Liver (tissue), 9 donors: ENCODE data around the gene CPZ. TPM values are rescaled to one million over a fixed set of nuclear protein-coding genes. Genes with fewer than 3 reads are reported as not detected.
A peak's percentile ranks its signal among the peaks of the same experiment; 100 is the strongest.

Experiments used
- DNase-seq: peaks from one replicate; pipeline ENCODE4 v3.0.0-alpha.2; 2017; ENCODE audit warnings: low spot score
- H3K27ac ChIP-seq, 2 donors: one replicate each; pipeline ENCODE4 v1.7.0; 2013; ENCODE audit warnings: inconsistent platforms in 2 of 2, low read length in 2 of 2, control low read depth in 1 of 2, low read depth in 1 of 2, mild to moderate bottlenecking in 1 of 2
- H3K27me3 ChIP-seq, 4 donors: one replicate each; pipeline versions ENCODE4 v1.6.1 to v1.7.0; 2013; ENCODE audit warnings: low read length in 3 of 4, inconsistent platforms in 1 of 4, mild to moderate bottlenecking in 1 of 4, moderate library complexity in 1 of 4; ENCODE audit not compliant: control insufficient read depth in 4 of 4, insufficient read depth in 4 of 4
- H3K36me3 ChIP-seq, 4 donors: one replicate each; pipeline versions ENCODE4 v1.6.1 to v1.7.0; 2013; ENCODE audit warnings: low read length in 3 of 4, mild to moderate bottlenecking in 3 of 4, low read depth in 1 of 4, moderate library complexity in 1 of 4; ENCODE audit not compliant: control insufficient read depth in 4 of 4, insufficient read depth in 3 of 4
- H3K4me1 ChIP-seq, 4 donors: one replicate each; pipeline versions ENCODE4 v1.6.1 to v1.7.0; 2013; ENCODE audit warnings: low read length in 3 of 4, mild to moderate bottlenecking in 3 of 4, moderate library complexity in 1 of 4; ENCODE audit not compliant: control insufficient read depth in 4 of 4, insufficient read depth in 4 of 4
- H3K4me3 ChIP-seq, 3 donors: one replicate each; pipeline versions ENCODE4 v1.6.1 to v1.7.0; 2013; ENCODE audit warnings: low read length in 3 of 3, control low read depth in 1 of 3, low read depth in 1 of 3, mild to moderate bottlenecking in 1 of 3
- H3K9ac ChIP-seq, 2 donors: one replicate each; pipeline ENCODE4 v1.7.0; 2013; ENCODE audit warnings: low read length in 2 of 2, mild to moderate bottlenecking in 2 of 2, moderate library complexity in 2 of 2, control low read depth in 1 of 2, low read depth in 1 of 2
- H3K9me3 ChIP-seq, 4 donors: one replicate each; pipeline versions ENCODE4 v1.6.1 to v1.7.0; 2013; ENCODE audit warnings: low read length in 3 of 4; ENCODE audit not compliant: control insufficient read depth in 4 of 4
- ATF3 ChIP-seq: IDR thresholded peaks from 2 replicates; pipeline ENCODE4 v1.6.1; 2016; ENCODE audit warnings: antibody characterized with exemption
- CTCF ChIP-seq: fragments of 150-350 bp; IDR thresholded peaks from 2 replicates; pipeline ENCODE4 v1.5.1; 2017; ENCODE audit warnings: improper control_type of control experiment, low read depth, low read length; ENCODE audit not compliant: missing input control
- EGR1 ChIP-seq, 2 donors: IDR thresholded peaks; 2 replicates each; pipeline ENCODE4 v1.6.1; 2016 to 2018; ENCODE audit warnings: antibody characterized with exemption in 2 of 2, low read depth in 2 of 2
- FOXA1 ChIP-seq: IDR thresholded peaks from 2 replicates; pipeline ENCODE4 v1.6.1; 2016; ENCODE audit warnings: antibody characterized with exemption
- GABPA ChIP-seq, 2 donors: IDR thresholded peaks in 1 of 2; conservative IDR thresholded peaks in 1 of 2; 2 replicates each; pipeline ENCODE4 v1.6.1; 2016; ENCODE audit warnings: antibody characterized with exemption in 2 of 2, mild to moderate bottlenecking in 1 of 2, moderate library complexity in 1 of 2
- HNF4A ChIP-seq, 2 donors: conservative IDR thresholded peaks; 2 replicates each; pipeline ENCODE4 v1.6.1; 2016; ENCODE audit warnings: antibody characterized with exemption in 2 of 2, mild to moderate bottlenecking in 2 of 2
- HNF4G ChIP-seq: IDR thresholded peaks from 2 replicates; pipeline ENCODE4 v1.6.1; 2016; ENCODE audit warnings: antibody characterized with exemption
- JUND ChIP-seq, 2 donors: IDR thresholded peaks; 2 replicates each; pipeline ENCODE4 v1.6.1; 2016; ENCODE audit warnings: antibody characterized with exemption in 2 of 2
- MAX ChIP-seq: IDR thresholded peaks from 2 replicates; pipeline ENCODE4 v1.6.1; 2016; ENCODE audit warnings: antibody characterized with exemption
- NR2F2 ChIP-seq: IDR thresholded peaks from 2 replicates; pipeline ENCODE4 v1.6.1; 2016; ENCODE audit warnings: antibody characterized with exemption
- RAD21 ChIP-seq, 2 donors: IDR thresholded peaks; 2 replicates each; pipeline ENCODE4 v1.6.1; 2016; ENCODE audit warnings: antibody characterized with exemption in 2 of 2, mild to moderate bottlenecking in 2 of 2
- RXRA ChIP-seq, 2 donors: IDR thresholded peaks; 2 replicates each; pipeline ENCODE4 v1.6.1; 2017 to 2018; ENCODE audit warnings: antibody characterized with exemption in 2 of 2, mild to moderate bottlenecking in 1 of 2
- SP1 ChIP-seq: IDR thresholded peaks from 2 replicates; pipeline ENCODE4 v1.6.1; 2018; ENCODE audit warnings: antibody characterized with exemption, mild to moderate bottlenecking
- TAF1 ChIP-seq: conservative IDR thresholded peaks from 2 replicates; pipeline ENCODE4 v1.6.1; 2016; ENCODE audit warnings: antibody characterized with exemption, mild to moderate bottlenecking
- ZBTB33 ChIP-seq: IDR thresholded peaks from 2 replicates; pipeline ENCODE4 v1.6.1; 2016; ENCODE audit warnings: antibody characterized with exemption
- WGBS: extraction: QIAGEN DNeasy Blood & Tissue Kit; methylation state at CpG from one replicate; pipeline ENCODE4 v1.1.7; 2013; 5-methylcytosine and 5-hydroxymethylcytosine counted together
- polyA plus RNA-seq, 2 donors: library from polyadenylated mRNA; stranded (reverse) in 1 of 2; unstranded in 1 of 2; fragments of 200-250 nt in 1 of 2; fragments of >200 nt in 1 of 2; fragmentation: Nextera tagmentation in 1 of 2; extraction: Ambion mirVana in 1 of 2; gene quantifications; one replicate each; pipeline versions ENCODE4 v1.2.1 to v1.2.3, GENCODE V29; 2013 to 2015
- total RNA-seq, 2 donors: library from RNA; depleted of rRNA; stranded (reverse); fragments of >200 nt; gene quantifications; one replicate each; pipeline ENCODE4 v1.2.3, GENCODE V29; 2014
- donor health status: healthy.
- donor health status: healthy.
- donor health status: healthy.
- donor health status: healthy.
- donor health status: healthy.

The CPZ gene
- total RNA-seq: 1 to 10 TPM; 1.1 to 1.8 TPM
- polyA plus RNA-seq: 1 to 10 TPM in 1 of 2 donors, under 1 TPM in 1; 0.51 to 1.6 TPM

GRCh38 chr4:8592366-8593263 is at the start of gene CPZ:
Gene CPZ (plus strand): TSS chr4:8592765. CDS start chr4:8592834, 69 bp downstream.
- peak within 1 kb of the TSS in 1 of 3 donors; percentile 9 for H3K4me3 ChIP-seq
- H3K36me3 ChIP-seq: no peaks in the 10 kb centered on the region
- peaks cover 0 to 5% (median 3%) of the 10 kb centered on the region in 4 donors for H3K27me3 ChIP-seq
- no peak within 1 kb of the TSS for H3K9ac ChIP-seq
- TF ChIP-seq GABPA (IDR thresholded peaks at IDR 0.05 in 1 of 2, conservative IDR thresholded peaks at IDR 0.05 in 1 of 2): no peak
- TF ChIP-seq ZBTB33: no peak
- WGBS: 5% methylated on average over 58 of the region's 58 CpGs
- H3K9me3 ChIP-seq: no peaks in the 10 kb centered on the region
- peaks cover 0 to 12% (median 0%) of the 10 kb centered on the region in 4 donors for H3K4me1 ChIP-seq
- DNase-seq: no peak
- no peak within 1 kb of the TSS for H3K27ac ChIP-seq

GRCh38 chr4:8542776-8543525 is 49.6 kb upstream of the CPZ start:
- no peak for DNase-seq
- WGBS: 88% methylated on average over 16 of the region's 16 CpGs

More at GRCh38 chr4:8542776-8543525, 49.6 kb upstream of the CPZ start:
- Histone ChIP-seq H3K9ac (no peak overlapping the region), H3K27me3 (no peaks in the 10 kb centered on the region), H3K9me3 (no peaks in the 10 kb centered on the region), H3K27ac (no peak overlapping the region), H3K4me1 (no peaks in the 10 kb centered on the region), H3K4me3 (no peak overlapping the region), H3K36me3 (no peaks in the 10 kb centered on the region)
- TF ChIP-seq MAX: no peak
- TF ChIP-seq RXRA (IDR thresholded peaks at IDR 0.05): no peak
- TF ChIP-seq SP1: no peak
- no peak for TF ChIP-seq GABPA (IDR thresholded peaks at IDR 0.05 in 1 of 2, conservative IDR thresholded peaks at IDR 0.05 in 1 of 2)
- TF ChIP-seq EGR1 (IDR thresholded peaks at IDR 0.05; ENCODE audit: low read depth in 2 of 2): no peak
- TF ChIP-seq CTCF: no peak
- TF ChIP-seq HNF4G: no peak
- TF ChIP-seq JUND (IDR thresholded peaks at IDR 0.05): no peak
- TF ChIP-seq RAD21 (IDR thresholded peaks at IDR 0.05): no peak
- no peak for TF ChIP-seq ATF3
- no peak for TF ChIP-seq HNF4A (conservative IDR thresholded peaks at IDR 0.05)
- no peak for TF ChIP-seq NR2F2
- TF ChIP-seq FOXA1: no peak
- TF ChIP-seq TAF1: no peak
